ENCODE measurements around the gene AKAP8L. TPM values are rescaled to one million over a fixed set of nuclear protein-coding genes. Genes with fewer than 3 reads are reported as not detected.
"Not testable (repeated sequence)": the region's sequence is repeated elsewhere in the genome, so short reads cannot be mapped to it uniquely, and the experiment has no call there.

Gene AKAP8L
- total and polyA plus RNA-seq, 9 of the 15 experiments (the other 6 are each of a cell fraction or from before 2014, with no cell fraction given) = 2.4 to 116 (median 70.7) TPM

DNA sequence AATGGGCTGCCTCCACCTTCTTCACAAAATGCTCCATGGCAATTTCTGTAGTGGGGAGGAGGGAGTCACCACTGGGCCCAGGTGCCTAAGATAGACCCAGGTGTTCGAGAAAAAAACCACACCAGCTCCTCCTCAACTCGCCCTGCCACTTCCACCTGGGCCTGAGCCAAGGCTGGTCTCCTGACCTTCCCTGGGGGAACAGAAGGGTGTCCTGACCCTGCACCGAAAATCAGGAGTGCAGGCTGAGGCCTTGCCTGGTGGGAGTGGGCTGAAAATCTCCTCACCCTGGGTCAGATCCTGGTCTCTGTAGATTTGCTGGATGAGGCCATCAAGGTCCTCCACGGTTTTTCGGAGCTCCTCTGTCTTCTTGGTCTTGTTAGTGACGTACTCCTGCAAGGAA lies 21.6 kb downstream of the AKAP8L start:
- FAIRE-seq = no peak
- 94% methylated on average over 6 of the region's 6 CpGs for WGBS (ENCODE audit: insufficient coverage, low coverage, missing lambda C conversion rate)

DNA sequence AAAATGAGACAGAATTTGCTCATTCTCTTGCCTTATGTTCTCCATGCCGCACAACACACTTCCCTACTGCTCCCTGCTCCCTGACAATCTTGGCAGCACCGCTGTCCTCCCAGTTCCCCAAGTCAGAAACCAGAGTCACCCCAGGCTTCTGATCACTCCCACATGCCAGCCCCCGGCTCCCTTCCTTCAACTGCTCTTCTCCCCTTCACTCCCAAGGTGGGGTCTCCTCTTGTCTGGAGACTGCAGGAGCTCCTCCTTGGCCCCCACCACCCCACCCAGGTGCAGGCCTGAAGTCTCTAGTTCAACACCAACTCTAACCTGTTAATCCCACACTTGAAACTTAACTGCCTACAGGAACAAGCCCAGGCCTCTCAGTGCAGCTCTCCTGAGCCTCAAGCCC lies 22.4 kb downstream of the AKAP8L start:
- ATAC-seq (no peak), DNase-seq (ENCODE audit: extremely low read depth in 1 of 4, low spot score in 3 of 4) (no peak), FAIRE-seq (no peak)
- no TSS peak for BruUV-seq (replicated peaks)
- Histone ChIP-seq H3K4me2 (ENCODE audit: insufficient read depth, low read length) (no peak overlapping the region), H2AFZ (ENCODE audit: low read depth, low read length) (no peak overlapping the region), H3K27me3 (ENCODE audit: control insufficient read depth in 2 of 2, insufficient read depth in 2 of 2, low read length in 2 of 2) (no peaks in the 10 kb centered on the region), H3K9me1 (ENCODE audit: control insufficient read depth, insufficient read depth, low read length) (no peaks in the 10 kb centered on the region), H3K4me3 (no peak overlapping the region), H3K9ac (ENCODE audit: insufficient read depth in 1 of 2, low read depth in 2 of 2, low read length in 2 of 2) (no peak overlapping the region), H3K27ac (ENCODE audit: extremely low read depth, low read depth, low read length) (no peak overlapping the region), H3K79me2 (ENCODE audit: control insufficient read depth, insufficient read depth, low read length) (peaks cover 14% of the 10 kb centered on the region; the same call in 2 of the 3 replicates), H3K4me1 (replicated peaks in 1 of 2; ENCODE audit: control insufficient read depth in 2 of 2, insufficient read depth in 2 of 2, low read length in 2 of 2) (peaks cover 0 to 9% of the 10 kb centered on the region in 2 experiments; a peak in 1 of 5 replicates), H4K20me1 (replicated peaks; ENCODE audit: control insufficient read depth, insufficient read depth, low read length) (no peaks in the 10 kb centered on the region; the same call in 1 of the 2 replicates), H3K9me3 (replicated peaks; ENCODE audit: control insufficient read depth, insufficient read depth, low read depth, low read length) (no peaks in the 10 kb centered on the region), H3K36me3 (ENCODE audit: control insufficient read depth, insufficient read depth, low read length) (peaks cover 87% of the 10 kb centered on the region)
- no peak for TF ChIP-seq CBFB (CRISPR knock-in tag; IDR thresholded peaks at IDR 0.05)
- ChIA-PET CTCF (ENCODE audit: low intra/inter-chr PET ratio) (no interaction called here), POLR2A (interaction anchor here (1.2 kb wide), 1 partner anchor 16 kb away, joined by 3 read pairs; no protein-coding TSS in a partner anchor)
- in situ Hi-C loops (cut with MboI) = no loop called here
- WGBS (ENCODE audit: insufficient coverage, low coverage, missing lambda C conversion rate) = 100% methylated on average over 2 of the region's 3 CpGs
- intact Hi-C loops (cut with micrococcal nuclease) = no loop called here

More for the DNA sequence above, 21.6 kb downstream of the AKAP8L start:
- BruUV-seq (replicated peaks) = no TSS peak
- ChIA-PET CTCF (ENCODE audit: low intra/inter-chr PET ratio) (no interaction called here), POLR2A (interaction anchor here (0.7 to 1.4 kb wide), 3 partner anchors 18 to 370 kb away, joined by 3 to 4 read pairs (median 3); partner anchors contain the start of gene AKAP8L)
- Histone ChIP-seq H3K4me2 (ENCODE audit: insufficient read depth, low read length) (no peak overlapping the region), H3K36me3 (ENCODE audit: control insufficient read depth, insufficient read depth, low read length) (peaks cover 88% of the 10 kb centered on the region), H3K27ac (ENCODE audit: extremely low read depth, low read depth, low read length) (no peak overlapping the region), H3K4me1 (replicated peaks in 1 of 2; ENCODE audit: control insufficient read depth in 2 of 2, insufficient read depth in 2 of 2, low read length in 2 of 2) (peaks cover 0 to 11% of the 10 kb centered on the region in 2 experiments; a peak in 1 of 5 replicates), H3K4me3 (no peak overlapping the region), H4K20me1 (replicated peaks; ENCODE audit: control insufficient read depth, insufficient read depth, low read length) (no peaks in the 10 kb centered on the region; the same call in 1 of the 2 replicates), H3K79me2 (ENCODE audit: control insufficient read depth, insufficient read depth, low read length) (peaks cover 17% of the 10 kb centered on the region), H3K9ac (ENCODE audit: insufficient read depth in 1 of 2, low read depth in 2 of 2, low read length in 2 of 2) (no peak overlapping the region), H2AFZ (ENCODE audit: low read depth, low read length) (no peak overlapping the region), H3K27me3 (ENCODE audit: control insufficient read depth in 2 of 2, insufficient read depth in 2 of 2, low read length in 2 of 2) (no peaks in the 10 kb centered on the region), H3K9me1 (ENCODE audit: control insufficient read depth, insufficient read depth, low read length) (no peaks in the 10 kb centered on the region), H3K9me3 (replicated peaks; ENCODE audit: control insufficient read depth, insufficient read depth, low read depth, low read length) (no peaks in the 10 kb centered on the region)
- DNase-seq (ENCODE audit: extremely low read depth in 1 of 4, low spot score in 3 of 4) = no peak
- TF ChIP-seq XRCC3 (IDR thresholded peaks at IDR 0.05) (no peak), ZNF134 (CRISPR knock-in tag; conservative IDR thresholded peaks at IDR 0.05) (no peak)
- in situ Hi-C loops (cut with MboI) (no loop called here), intact Hi-C loops (cut with micrococcal nuclease) (no loop called here)
- ATAC-seq = no peak

DNA sequence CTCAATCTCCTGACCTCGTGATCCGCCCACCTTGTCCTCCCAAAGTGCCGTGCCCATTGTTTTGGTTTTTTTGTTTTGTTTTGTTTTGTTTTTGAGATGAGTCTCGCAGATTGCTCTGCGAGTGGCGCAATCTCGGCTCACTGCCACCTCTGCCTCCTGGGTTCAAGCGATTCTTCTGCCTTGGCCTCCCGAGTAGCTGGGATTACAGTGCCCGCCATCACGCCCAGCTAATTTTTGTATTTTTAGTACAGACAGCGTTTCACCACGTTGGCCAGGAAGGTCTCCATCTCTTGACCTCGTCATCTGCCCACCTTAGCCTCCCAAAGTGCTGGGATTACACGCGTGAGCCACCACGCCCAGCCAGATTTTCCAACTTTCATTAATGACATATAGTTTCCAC lies 23.5 kb downstream of the AKAP8L start:
- H3K9me1 ChIP-seq (ENCODE audit: control insufficient read depth, insufficient read depth, low read length); H3K4me3 ChIP-seq; H3K4me1 ChIP-seq (replicated peaks in 1 of 2; ENCODE audit: control insufficient read depth in 2 of 2, insufficient read depth in 2 of 2, low read length in 2 of 2); BruUV-seq (replicated peaks); H4K20me1 ChIP-seq (replicated peaks; ENCODE audit: control insufficient read depth, insufficient read depth, low read length); H3K27ac ChIP-seq (ENCODE audit: extremely low read depth, low read depth, low read length); H2AFZ ChIP-seq (ENCODE audit: low read depth, low read length); FAIRE-seq; H3K27me3 ChIP-seq (ENCODE audit: control insufficient read depth in 2 of 2, insufficient read depth in 2 of 2, low read length in 2 of 2); intact Hi-C loops (cut with micrococcal nuclease); DNase-seq (ENCODE audit: extremely low read depth in 1 of 4, low spot score in 3 of 4); H3K9ac ChIP-seq (ENCODE audit: insufficient read depth in 1 of 2, low read depth in 2 of 2, low read length in 2 of 2); CTCF ChIA-PET (ENCODE audit: low intra/inter-chr PET ratio); H3K9me3 ChIP-seq (replicated peaks; ENCODE audit: control insufficient read depth, insufficient read depth, low read depth, low read length); in situ Hi-C loops (cut with MboI); ATAC-seq; H3K4me2 ChIP-seq (ENCODE audit: insufficient read depth, low read length): not testable (repeated sequence)
- Histone ChIP-seq H3K36me3 (ENCODE audit: control insufficient read depth, insufficient read depth, low read length) (peaks cover 83% of the 10 kb centered on the region), H3K79me2 (ENCODE audit: control insufficient read depth, insufficient read depth, low read length) (peaks cover 18% of the 10 kb centered on the region)
- POLR2A ChIA-PET = interaction anchor here (1.9 kb wide), 1 partner anchor 17 kb away, joined by 6 read pairs; no protein-coding TSS in a partner anchor
- 92% methylated on average over 13 of the region's 17 CpGs for WGBS (ENCODE audit: insufficient coverage, low coverage, missing lambda C conversion rate)
